Heart left ventricle (tissue), 16 donors: ENCODE results near the gene IGF2R. TPM values are rescaled to one million over a fixed set of nuclear protein-coding genes. Genes with fewer than 3 reads are reported as not detected.
A peak's percentile ranks its signal among the peaks of the same experiment; 100 is the strongest.

Source experiments
- ATAC-seq, 4 donors: fragments of 200-7000 bp; cut with Tn5 transposase; one replicate each; pipeline ENCODE4 v1.9.1; 2020 to 2022; ENCODE audit warnings: moderate library complexity in 4 of 4, mild to moderate bottlenecking in 3 of 4, moderate number of reproducible peaks in 1 of 4
- DNase-seq, 5 donors: peaks; one replicate each; pipeline ENCODE4 v3.0.0-alpha.2; 2020
- H3K27ac ChIP-seq, 12 donors: fragments of 200-600 bp; sonication (generic) in 4 of 12; one replicate each; pipeline versions ENCODE4 v1.5.0 to v1.8.0; 2016 to 2022; ENCODE audit warnings: mild to moderate bottlenecking in 2 of 12
- H3K27me3 ChIP-seq, 9 donors: fragments of 200-600 bp; sonication (generic) in 2 of 9; one replicate each; pipeline versions ENCODE4 v1.5.1 to v1.8.0; 2016 to 2022; ENCODE audit warnings: mild to moderate bottlenecking in 3 of 9
- H3K36me3 ChIP-seq, 9 donors: fragments of 200-600 bp; sonication (generic) in 2 of 9; one replicate each; pipeline versions ENCODE4 v1.5.0 to v1.8.0; 2018 to 2022; ENCODE audit warnings: mild to moderate bottlenecking in 2 of 9
- H3K4me1 ChIP-seq, 12 donors: fragments of 200-600 bp; sonication (generic) in 4 of 12; one replicate each; pipeline versions ENCODE4 v1.5.0 to v1.8.0; 2016 to 2022; ENCODE audit warnings: mild to moderate bottlenecking in 3 of 12
- H3K4me3 ChIP-seq, 12 donors: fragments of 200-600 bp; sonication (generic) in 4 of 12; one replicate each; pipeline versions ENCODE4 v1.5.0 to v1.8.0; 2017 to 2022; ENCODE audit warnings: mild to moderate bottlenecking in 9 of 12, moderate library complexity in 4 of 12
- H3K9me3 ChIP-seq, 12 donors: fragments of 200-600 bp; sonication (generic) in 4 of 12; one replicate each; pipeline versions ENCODE4 v1.5.0 to v1.8.0; 2016 to 2022; ENCODE audit warnings: mild to moderate bottlenecking in 1 of 12
- POLR2A ChIP-seq, 2 donors: fragments of 450-650 bp; IDR thresholded peaks; one replicate each; pipeline ENCODE4 v1.6.1; 2017; ENCODE audit warnings: antibody characterized with exemption in 2 of 2, mild to moderate bottlenecking in 2 of 2, moderate library complexity in 2 of 2
- WGBS, 4 donors: extraction: QIAGEN DNeasy Blood & Tissue Kit in 2 of 4; methylation state at CpG; one replicate each; pipeline versions ENCODE4 v1.1.5 to v1.1.7; 2013 to 2018; 5-methylcytosine and 5-hydroxymethylcytosine counted together
- intact Hi-C, 10 donors: fragments of 100-400 bp; cut with DNase I; formaldehyde crosslinking; loops; one replicate each; pipeline versions ENCODE4 v1.11.1 to v1.14.2; 2022
- polyA plus RNA-seq, 2 donors: library from polyadenylated mRNA; stranded (reverse); fragments of 200-250 nt; gene quantifications; one replicate each; pipeline ENCODE4 v1.2.3, GENCODE V29; 2013
- total RNA-seq, 9 donors: library from RNA; depleted of rRNA in 2 of 9; stranded (reverse); fragments of >200 nt in 2 of 9; fragmentation: NEBNext Ultra II Directional in 3 of 9; extraction: Animal tissue kit (Norgen Biotek cat#: 25700) in 3 of 9; gene quantifications; one replicate each; pipeline versions ENCODE4 v1.1.0 to v1.2.4, GENCODE V29; 2016 to 2023
- TF ChIP-seq, protein P1 (sequence below), 12 donors: fragments of 200-600 bp; sonication (generic) in 4 of 12; IDR thresholded peaks; one replicate each; pipeline versions ENCODE4 v1.5.0 to v1.8.0; 2018 to 2022; ENCODE audit warnings: antibody characterized with exemption in 12 of 12, mild to moderate bottlenecking in 5 of 12
- donor health status: ischemic (EF 13 %, LVEDD 7.1; RV severe dilation, severe dysfunction).
- donor health status: healthy with polysubstance abuse.
- donor health status: DM: no; HTN: yes; CAD: no.
- donor health status: DM: no; HTN: no; CAD: no.
- donor health status: ischemic (EF 25% LVEDD 6.9; RV normal size, moderate dysfunction).
- donor health status: ischemic (EF 25% LVEDD 5.7; RV mildly dilated, moderate dysfunction).
- donor health status: healthy.
- donor health status: DM: yes; HTN: yes; CAD: no.
- donor health status: ischemic (EF 35%, LVEDD 5.7; RV mildly dilated, moderate dysfunction).
- donor health status: nonischemic (EF 11% LVEDD 7.7; RV severe dilation, severe dysfunction).
- donor health status: DM: yes; HTN: yes; CAD: no.
- donor health status: PGD.
- donor health status: ischemic (EF 29% LVEDD 5.4; RV normal size, mild dysfunction).
- donor health status: nonischemic (EF 23%, LVEDD 6.1; RV moderate dilation, normal function).

IGF2R gene
- total and polyA plus RNA-seq, 11 donors = 15.4 to 111 (median 68.5) TPM

DNA sequence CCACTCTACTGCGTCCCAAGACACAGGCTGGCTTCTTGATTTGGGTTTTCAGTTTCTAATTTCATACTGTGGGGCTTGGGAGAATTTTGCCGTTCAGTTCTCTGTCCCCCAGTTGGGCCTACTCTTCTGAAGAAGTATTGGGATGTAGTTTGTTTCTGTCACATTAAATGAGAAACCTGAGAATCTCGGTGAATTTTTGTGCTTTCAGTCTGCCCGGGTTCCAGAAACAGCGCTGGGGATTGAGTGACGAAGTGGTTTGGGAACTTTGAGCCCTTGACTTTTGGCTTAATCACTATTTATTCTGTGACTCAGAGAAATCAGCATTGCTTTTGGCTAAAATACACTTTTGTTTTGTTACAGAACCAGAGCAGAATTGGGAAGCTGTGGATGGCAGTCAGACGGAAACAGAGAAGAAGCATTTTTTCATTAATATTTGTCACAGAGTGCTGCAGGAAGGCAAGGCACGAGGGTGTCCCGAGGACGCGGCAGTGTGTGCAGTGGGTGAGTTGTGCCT is 74.0 kb downstream of the IGF2R start:
- ATAC-seq = peak in 2 of 4 donors; percentile 32 to 34
- H3K4me1 ChIP-seq = peaks cover 0 to 39% (median 14%) of the 10 kb centered on the region in 12 donors
- TF ChIP-seq, protein P1, sequence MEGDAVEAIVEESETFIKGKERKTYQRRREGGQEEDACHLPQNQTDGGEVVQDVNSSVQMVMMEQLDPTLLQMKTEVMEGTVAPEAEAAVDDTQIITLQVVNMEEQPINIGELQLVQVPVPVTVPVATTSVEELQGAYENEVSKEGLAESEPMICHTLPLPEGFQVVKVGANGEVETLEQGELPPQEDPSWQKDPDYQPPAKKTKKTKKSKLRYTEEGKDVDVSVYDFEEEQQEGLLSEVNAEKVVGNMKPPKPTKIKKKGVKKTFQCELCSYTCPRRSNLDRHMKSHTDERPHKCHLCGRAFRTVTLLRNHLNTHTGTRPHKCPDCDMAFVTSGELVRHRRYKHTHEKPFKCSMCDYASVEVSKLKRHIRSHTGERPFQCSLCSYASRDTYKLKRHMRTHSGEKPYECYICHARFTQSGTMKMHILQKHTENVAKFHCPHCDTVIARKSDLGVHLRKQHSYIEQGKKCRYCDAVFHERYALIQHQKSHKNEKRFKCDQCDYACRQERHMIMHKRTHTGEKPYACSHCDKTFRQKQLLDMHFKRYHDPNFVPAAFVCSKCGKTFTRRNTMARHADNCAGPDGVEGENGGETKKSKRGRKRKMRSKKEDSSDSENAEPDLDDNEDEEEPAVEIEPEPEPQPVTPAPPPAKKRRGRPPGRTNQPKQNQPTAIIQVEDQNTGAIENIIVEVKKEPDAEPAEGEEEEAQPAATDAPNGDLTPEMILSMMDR (IDR thresholded peaks at IDR 0.05) = no peak
- no peak for TF ChIP-seq POLR2A (IDR thresholded peaks at IDR 0.05)
- H3K27ac ChIP-seq = peak overlapping the region in 3 of 12 donors; percentile 1 to 32 (median 24)
- H3K4me3 ChIP-seq = no peak overlapping the region
- H3K9me3 ChIP-seq = no peaks in the 10 kb centered on the region
- 80 to 90% (median 82%) methylated on average over 11 of the region's 11 CpGs for WGBS, 4 donors
- peaks cover 0 to 100% (median 70%) of the 10 kb centered on the region in 9 donors for H3K36me3 ChIP-seq
- DNase-seq = no peak
- intact Hi-C loops = loop anchor here in 6 of 10 donors (5.0 to 10.0 kb wide), 4 partner anchors 66 to 178 kb away; no protein-coding TSS in a partner anchor
- H3K27me3 ChIP-seq = no peaks in the 10 kb centered on the region

DNA sequence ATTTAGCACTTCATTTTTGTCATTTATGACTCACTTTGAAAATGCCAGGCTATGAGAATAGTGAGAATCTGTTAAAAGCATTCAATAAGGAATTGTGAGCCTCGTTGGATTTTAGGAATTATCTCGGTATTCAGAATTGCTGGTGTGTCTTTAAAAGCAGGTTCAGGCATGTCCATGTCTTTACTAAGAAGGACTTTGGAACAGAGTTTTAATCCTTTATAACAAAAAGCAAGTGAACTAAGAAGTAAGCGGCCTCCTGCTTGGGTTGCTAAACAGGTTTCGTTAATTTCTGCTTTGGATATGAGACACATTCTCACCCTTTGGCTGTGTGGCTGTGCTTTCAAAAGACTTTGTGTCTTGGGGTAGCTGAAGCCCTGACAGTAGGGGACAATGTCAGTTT is 74.9 kb downstream of the IGF2R start:
- Histone ChIP-seq H3K36me3 (peaks cover 0 to 100% (median 80%) of the 10 kb centered on the region in 9 donors), H3K27me3 (no peaks in the 10 kb centered on the region), H3K4me3 (no peak overlapping the region), H3K4me1 (peaks cover 0 to 37% (median 14%) of the 10 kb centered on the region in 12 donors), H3K27ac (peak overlapping the region in 3 of 12 donors; percentile 10 to 32 (median 25)), H3K9me3 (no peaks in the 10 kb centered on the region)
- TF ChIP-seq, protein P1 (IDR thresholded peaks at IDR 0.05) = no peak
- no peak for TF ChIP-seq POLR2A (IDR thresholded peaks at IDR 0.05)
- intact Hi-C loops = loop anchor here in 6 of 10 donors (5.0 to 10.0 kb wide), 4 partner anchors 66 to 179 kb away; no protein-coding TSS in a partner anchor
- WGBS, 4 donors = 93 to 96% (median 95%) methylated on average over 4 of the region's 4 CpGs
- ATAC-seq (no peak), DNase-seq (no peak)

DNA sequence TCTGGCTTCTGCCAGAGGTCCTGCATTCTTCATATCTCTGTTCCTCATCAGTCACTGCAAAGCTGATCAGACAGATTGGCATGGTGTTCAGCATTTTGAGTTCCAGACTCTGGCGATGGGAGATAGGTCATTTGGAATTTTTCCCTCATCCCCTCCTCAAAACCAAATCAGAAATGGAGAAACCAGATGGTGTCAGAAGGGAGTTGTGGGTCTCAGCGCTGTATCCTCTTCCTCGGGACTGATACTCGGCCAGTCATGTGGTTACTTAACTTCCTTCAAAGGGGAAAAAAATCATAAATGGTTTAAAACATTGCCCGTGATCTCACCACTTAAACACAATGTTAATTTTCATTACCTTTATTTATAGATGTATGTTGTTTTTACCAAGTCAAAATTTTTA is 75.8 kb downstream of the IGF2R start:
- intact Hi-C loops = loop anchor here in 6 of 10 donors (5.0 to 10.0 kb wide), 4 partner anchors 67 to 180 kb away; no protein-coding TSS in a partner anchor
- no peak for ATAC-seq

DNA sequence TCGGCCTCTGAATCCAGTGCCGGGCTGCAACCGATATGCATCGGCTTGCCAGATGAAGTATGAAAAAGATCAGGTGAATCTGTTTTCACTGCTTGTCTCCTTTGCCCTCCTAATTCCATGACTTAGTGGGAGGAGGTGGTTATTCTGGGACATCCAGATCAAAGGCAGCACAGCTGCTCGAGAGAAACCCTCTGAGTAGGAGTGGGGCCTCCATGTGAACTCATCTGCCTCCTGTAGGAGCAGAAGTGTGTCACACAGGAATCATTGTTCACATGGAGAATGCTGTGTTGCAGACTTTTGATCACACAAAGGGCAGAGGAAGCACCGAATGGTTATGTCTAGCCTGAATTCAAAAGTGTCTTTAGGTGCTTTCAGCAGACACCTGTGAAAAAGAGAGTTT is 79.6 kb downstream of the IGF2R start:
- Histone ChIP-seq H3K4me1 (peaks cover 0 to 16% (median 4%) of the 10 kb centered on the region in 12 donors), H3K36me3 (peaks cover 0 to 100% (median 93%) of the 10 kb centered on the region in 9 donors), H3K27me3 (no peaks in the 10 kb centered on the region), H3K27ac (no peak overlapping the region), H3K9me3 (no peaks in the 10 kb centered on the region), H3K4me3 (no peak overlapping the region)
- DNase-seq (no peak), ATAC-seq (no peak)
- WGBS, 4 donors = 82 to 90% (median 84%) methylated on average over 6 of the region's 6 CpGs
- intact Hi-C loops = loop anchor here in 5 of 10 donors (10.0 kb wide), 2 partner anchors 174 to 184 kb away; no protein-coding TSS in a partner anchor
- no peak for TF ChIP-seq POLR2A (IDR thresholded peaks at IDR 0.05)
- TF ChIP-seq, protein P1 (IDR thresholded peaks at IDR 0.05) = no peak

More for the DNA sequence above, 75.8 kb downstream of the IGF2R start:
- no peaks in the 10 kb centered on the region for H3K9me3 ChIP-seq
- DNase-seq = no peak
- peaks cover 0 to 100% (median 89%) of the 10 kb centered on the region in 9 donors for H3K36me3 ChIP-seq
- TF ChIP-seq, protein P1 (IDR thresholded peaks at IDR 0.05) = no peak
- TF ChIP-seq POLR2A (IDR thresholded peaks at IDR 0.05) = no peak
- 52 to 61% (median 53%) methylated on average over 5 of the region's 5 CpGs for WGBS, 4 donors
- no peaks in the 10 kb centered on the region for H3K27me3 ChIP-seq
- H3K27ac ChIP-seq = peak overlapping the region in 7 of 12 donors; percentile 3 to 41 (median 25)
- peaks cover 0 to 37% (median 14%) of the 10 kb centered on the region in 12 donors for H3K4me1 ChIP-seq
- H3K4me3 ChIP-seq = no peak overlapping the region
